Myocyte (in vitro differentiated cells): ENCODE measurements around the gene AGO1. TPM values are rescaled to one million over a fixed set of nuclear protein-coding genes. Genes with fewer than 3 reads are reported as not detected.
"Not testable (repeated sequence)": the region's sequence is repeated elsewhere in the genome, so short reads cannot be mapped to it uniquely, and the experiment has no call there.

ENCODE experiments used
- DNase-seq: peaks from one replicate; pipeline ENCODE4 v3.0.0-alpha.2; 2012; ENCODE audit warnings: low read depth
- total RNA-seq: library from RNA; depleted of rRNA; stranded (reverse); fragments of >200 nt; gene quantifications from 2 replicates; pipeline ENCODE4 v1.2.3, GENCODE V29; 2014

The AGO1 gene
- total RNA-seq, 1 donor from 2014 or later, result 7.3 TPM

GRCh38 chr1:35971601-35972000, 88.6 kb downstream of the AGO1 start:
- DNase-seq, result no peak

GRCh38 chr1:35972631-35973030, 89.6 kb downstream of the AGO1 start:
- DNase-seq, result not testable (repeated sequence)

GRCh38 chr1:35980090-35980489, 97.1 kb downstream of the AGO1 start:
- DNase-seq, result no peak

Other genes starting within 250 kb of the AGO1 start
- gene PSMB2, start 241.7 kb upstream of the AGO1 start, total RNA-seq, result 38.8 and 41.4 TPM in 2 replicates
- 29.0 and 37.5 TPM in 2 replicates for gene C1orf216, start 164.3 kb upstream of the AGO1 start, total RNA-seq
- gene CLSPN, start 113.2 kb upstream of the AGO1 start, total RNA-seq, result 0.51 and 0.52 TPM in 2 replicates
- 12.7 and 14.1 TPM in 2 replicates for gene AGO4, start 75.2 kb upstream of the AGO1 start, total RNA-seq
- gene AGO3, start 47.9 kb downstream of the AGO1 start, total RNA-seq, result 12.8 and 17.1 TPM in 2 replicates
- gene TEKT2, start 200.9 kb downstream of the AGO1 start, total RNA-seq, result not detected in 2 replicates
- gene ADPRS, start 205.7 kb downstream of the AGO1 start, total RNA-seq, result 42.2 and 57.0 TPM in 2 replicates
- 3.2 and 3.9 TPM in 2 replicates for gene COL8A2, start 242.0 kb downstream of the AGO1 start, total RNA-seq